GM12865 (cell line): ENCODE measurements around the gene ZNF236.
A peak's percentile ranks its signal among the peaks of the same experiment; 100 is the strongest.

Experiments
- DNase-seq: peaks from one replicate; pipeline ENCODE4 v3.0.0; 2010; ENCODE audit warnings: low read depth
- H3K4me3 ChIP-seq: 2 replicates; pipeline ENCODE4 v1.5.1; 2011; ENCODE audit warnings: mild to moderate bottlenecking, low read depth, low read length, control low read depth
- TF ChIP-seq, protein P1 (sequence below): IDR thresholded peaks from 2 replicates; pipeline ENCODE4 v1.5.1; 2011; ENCODE audit warnings: low read length, control low read depth, low read depth, inconsistent platforms; ENCODE audit not compliant: insufficient read depth; ENCODE audit errors: missing control alignments

The ZNF236 gene

DNA sequence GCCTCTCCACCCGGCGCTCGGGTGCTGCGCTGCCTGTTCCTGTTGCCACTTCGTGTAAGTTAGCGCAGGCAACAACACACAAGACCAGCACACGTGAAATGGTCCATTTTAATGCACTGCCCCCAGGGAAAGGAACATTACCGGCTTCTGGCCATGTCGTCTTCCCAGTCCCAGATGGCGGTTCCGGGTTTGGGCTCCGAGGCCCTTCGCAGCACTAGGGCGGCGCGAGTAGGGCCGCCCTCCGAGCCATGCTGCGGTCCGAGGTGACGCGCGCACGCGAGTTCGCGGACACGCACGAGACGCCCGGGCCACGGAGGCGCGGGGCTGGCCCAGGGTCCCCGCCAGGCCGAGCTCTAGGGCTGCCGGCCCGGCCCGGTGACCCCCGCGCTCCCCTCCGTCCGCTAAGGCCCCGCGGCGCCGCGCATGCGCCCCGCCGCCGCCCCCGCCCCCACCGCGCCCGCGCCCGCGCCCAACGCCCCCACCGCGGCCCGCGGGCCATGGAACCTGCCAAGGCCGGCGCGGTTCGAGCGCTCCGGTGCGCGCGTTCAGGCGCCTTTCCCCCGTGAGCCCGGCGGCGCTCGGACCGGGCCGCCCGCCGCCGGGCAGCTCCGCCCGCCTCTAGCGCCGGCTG is 367 bp upstream of the ZNF236 start:
- DNase-seq, result peak; percentile 76
- H3K4me3 ChIP-seq, result peak overlapping the region; percentile 89
- TF ChIP-seq, protein P1, sequence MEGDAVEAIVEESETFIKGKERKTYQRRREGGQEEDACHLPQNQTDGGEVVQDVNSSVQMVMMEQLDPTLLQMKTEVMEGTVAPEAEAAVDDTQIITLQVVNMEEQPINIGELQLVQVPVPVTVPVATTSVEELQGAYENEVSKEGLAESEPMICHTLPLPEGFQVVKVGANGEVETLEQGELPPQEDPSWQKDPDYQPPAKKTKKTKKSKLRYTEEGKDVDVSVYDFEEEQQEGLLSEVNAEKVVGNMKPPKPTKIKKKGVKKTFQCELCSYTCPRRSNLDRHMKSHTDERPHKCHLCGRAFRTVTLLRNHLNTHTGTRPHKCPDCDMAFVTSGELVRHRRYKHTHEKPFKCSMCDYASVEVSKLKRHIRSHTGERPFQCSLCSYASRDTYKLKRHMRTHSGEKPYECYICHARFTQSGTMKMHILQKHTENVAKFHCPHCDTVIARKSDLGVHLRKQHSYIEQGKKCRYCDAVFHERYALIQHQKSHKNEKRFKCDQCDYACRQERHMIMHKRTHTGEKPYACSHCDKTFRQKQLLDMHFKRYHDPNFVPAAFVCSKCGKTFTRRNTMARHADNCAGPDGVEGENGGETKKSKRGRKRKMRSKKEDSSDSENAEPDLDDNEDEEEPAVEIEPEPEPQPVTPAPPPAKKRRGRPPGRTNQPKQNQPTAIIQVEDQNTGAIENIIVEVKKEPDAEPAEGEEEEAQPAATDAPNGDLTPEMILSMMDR, result no peak

DNA sequence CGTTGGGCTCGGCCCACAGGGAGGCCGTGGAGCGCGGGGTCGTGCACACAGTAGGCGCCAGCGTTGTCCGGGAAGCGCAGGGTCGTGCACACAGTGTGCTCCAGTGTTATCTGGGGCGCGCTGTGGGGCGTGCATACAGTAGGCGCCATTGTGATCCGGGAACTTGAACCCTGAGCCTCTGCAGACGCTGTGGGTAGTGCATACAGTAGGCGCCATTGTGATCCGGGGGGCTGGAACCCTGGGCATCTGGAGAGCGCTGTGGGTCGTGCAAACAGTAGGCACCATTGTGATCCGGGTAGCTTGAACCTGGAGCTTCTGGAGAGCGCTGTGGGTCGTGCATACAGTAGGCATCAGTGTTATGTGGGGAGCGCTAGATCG is 793 bp downstream of the ZNF236 start:
- TF ChIP-seq, protein P1, result no peak
- no peak for DNase-seq

DNA sequence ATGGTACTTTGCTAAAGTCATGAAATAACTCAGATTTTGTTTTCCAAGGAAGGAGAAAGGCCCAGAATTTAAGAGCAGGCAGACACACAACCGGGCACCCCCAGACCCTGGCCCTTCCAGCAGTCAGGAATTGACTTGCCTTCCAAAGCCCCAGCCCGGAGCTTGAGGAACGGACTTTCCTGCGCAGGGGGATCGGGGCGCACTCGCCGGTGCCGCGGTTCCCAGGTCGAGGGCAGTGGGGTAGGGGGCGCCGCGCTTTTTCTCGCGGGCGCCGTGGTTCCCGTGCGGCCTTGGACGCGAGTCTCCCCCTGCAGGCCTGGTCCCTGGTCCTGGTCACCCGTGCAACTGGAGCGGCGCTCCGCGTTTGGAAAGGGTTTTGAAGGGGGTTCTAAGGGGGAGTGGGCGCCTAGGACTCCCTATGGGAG is 1.2 kb downstream of the ZNF236 start:
- H3K4me3 ChIP-seq, result peak overlapping the region; percentile 91
- TF ChIP-seq, protein P1, result peak; percentile 34
- peak; percentile 60 for DNase-seq

More for the DNA sequence above, 793 bp downstream of the ZNF236 start:
- peak overlapping the region; percentile 91 for H3K4me3 ChIP-seq

DNA sequence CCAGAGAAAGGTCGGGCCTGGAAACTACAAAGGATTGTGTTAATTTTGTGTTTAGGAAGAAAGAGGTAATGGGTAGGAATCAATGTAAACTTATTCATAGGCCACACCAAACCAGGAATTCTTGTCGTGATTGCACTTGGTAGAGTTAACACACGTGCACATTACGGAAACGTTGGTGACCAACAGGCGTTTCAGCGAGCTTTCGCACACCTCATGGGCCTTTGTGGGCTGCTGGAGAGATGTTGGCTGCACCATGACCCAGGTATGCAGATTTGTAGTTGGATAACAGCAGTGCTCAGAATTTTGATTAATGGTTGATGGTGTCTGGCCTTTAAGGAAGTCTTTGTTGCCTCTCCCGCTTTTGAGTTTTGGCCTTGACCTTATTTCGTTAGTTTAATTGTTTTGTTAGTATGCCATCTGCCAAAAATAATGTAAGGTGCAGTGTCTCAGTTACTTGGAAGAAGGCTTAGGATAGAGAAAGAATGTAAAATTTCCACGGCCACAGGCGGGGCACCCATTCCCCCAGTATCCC is 1.9 kb downstream of the ZNF236 start:
- DNase-seq, result no peak
- TF ChIP-seq, protein P1, result no peak
- peak overlapping the region; percentile 91 for H3K4me3 ChIP-seq

DNA sequence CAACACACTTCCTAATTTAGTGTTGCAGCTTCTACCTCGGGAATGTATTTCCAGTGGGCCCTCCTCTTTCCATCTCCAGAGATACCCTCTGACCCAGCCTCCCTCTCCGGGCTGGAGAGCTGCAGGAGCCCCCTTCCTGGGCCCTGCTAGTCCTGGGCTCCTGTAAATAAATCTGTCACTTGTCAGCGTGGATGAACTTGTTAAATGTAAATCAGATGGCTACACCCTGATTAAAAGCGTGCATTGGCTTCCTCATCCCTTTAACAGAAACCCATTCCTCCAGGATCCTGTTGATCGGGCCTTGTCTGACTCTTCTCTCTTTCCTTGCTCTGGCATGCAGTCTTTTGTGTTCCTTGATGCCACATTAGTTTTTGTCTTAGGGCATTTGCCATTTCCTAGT is 2.4 kb downstream of the ZNF236 start:
- H3K4me3 ChIP-seq, result no peak overlapping the region
- TF ChIP-seq, protein P1, result no peak
- no peak for DNase-seq

DNA sequence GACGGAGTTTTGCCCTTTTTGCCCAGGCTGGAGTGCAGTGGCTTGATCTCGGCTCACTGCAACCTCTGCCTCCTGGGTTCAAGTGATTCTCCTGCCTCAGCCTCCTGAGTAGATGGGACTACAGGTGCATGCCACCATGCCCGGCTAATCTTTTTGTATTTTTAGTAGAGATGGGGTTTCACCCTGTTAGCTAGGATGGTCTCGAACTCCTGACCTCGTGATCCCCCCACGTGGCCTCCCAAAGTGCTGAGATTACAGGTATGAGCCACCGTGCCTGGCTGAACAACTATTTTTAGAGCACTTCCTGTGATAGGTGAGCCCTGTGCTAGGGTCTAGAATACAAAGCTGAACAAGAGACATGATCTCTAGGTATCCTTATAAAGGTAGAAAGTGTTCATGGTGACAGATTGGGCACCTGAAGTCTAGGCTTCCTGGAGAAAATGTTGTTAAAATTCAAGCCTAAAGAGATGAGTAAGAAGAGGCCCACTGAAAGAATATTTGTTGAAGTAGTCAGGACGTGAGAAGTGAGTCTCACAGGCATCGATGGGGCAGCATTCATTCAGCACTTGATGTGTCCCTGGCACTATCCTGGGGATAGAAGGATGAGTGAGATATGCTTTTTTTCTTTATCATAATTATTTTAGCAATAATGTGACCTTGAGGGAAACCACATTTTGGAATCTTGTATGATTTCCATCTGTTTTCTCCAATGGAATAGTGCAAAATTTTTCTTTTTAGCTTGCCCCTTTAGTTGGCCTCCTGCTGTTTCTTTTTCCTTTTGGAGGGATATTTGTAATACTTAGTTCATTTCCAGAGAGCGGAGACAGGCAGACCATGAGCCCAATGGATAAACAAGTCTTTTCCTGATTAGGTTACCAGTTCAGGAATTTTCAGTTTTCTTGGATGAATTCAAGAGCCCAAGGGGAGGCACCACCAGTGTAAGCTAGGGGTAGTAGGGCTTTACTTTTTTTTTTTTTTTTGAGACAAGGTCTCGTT is 5.1 kb downstream of the ZNF236 start:
- DNase-seq, result peak; percentile 40
- TF ChIP-seq, protein P1, result no peak
- no peak overlapping the region for H3K4me3 ChIP-seq
